ENCODE measurements around the gene SLC6A6.

SLC6A6 gene

GRCh38 chr3:14463330-14464140 is 61.1 kb downstream of the SLC6A6 start:
- Histone ChIP-seq H3K4me1 (ENCODE audit: control insufficient read depth in 5 of 5, insufficient read depth in 5 of 5, low read length in 5 of 5) (peaks cover 6 to 22% (median 20%) of the 10 kb centered on the region in 5 donors), H3K36me3 (ENCODE audit: control insufficient read depth in 5 of 5, insufficient read depth in 5 of 5, low read length in 5 of 5) (peaks cover 0 to 62% (median 29%) of the 10 kb centered on the region in 5 donors), H3K27me3 (ENCODE audit: control insufficient read depth in 5 of 5, insufficient read depth in 4 of 5, low read length in 5 of 5) (peaks cover 0 to 1% (median 0%) of the 10 kb centered on the region in 5 donors), H3K9ac (ENCODE audit: low read length in 5 of 5) (no peak overlapping the region), H3K4me3 (ENCODE audit: low read depth in 1 of 5, low read length in 5 of 5) (no peak overlapping the region), H3K27ac (ENCODE audit: low read depth, low read length) (no peak overlapping the region), H3K9me3 (ENCODE audit: control insufficient read depth in 5 of 5, low read length in 5 of 5) (no peaks in the 10 kb centered on the region)

- Histone ChIP-seq H3K27me3 (ENCODE audit: control insufficient read depth in 5 of 5, insufficient read depth in 4 of 5, low read length in 5 of 5) (peaks cover 0 to 5% (median 0%) of the 10 kb centered on the region in 5 donors), H3K36me3 (ENCODE audit: control insufficient read depth in 5 of 5, insufficient read depth in 5 of 5, low read length in 5 of 5) (peaks cover 0 to 64% (median 33%) of the 10 kb centered on the region in 5 donors), H3K4me1 (ENCODE audit: control insufficient read depth in 5 of 5, insufficient read depth in 5 of 5, low read length in 5 of 5) (peaks cover 6 to 22% (median 20%) of the 10 kb centered on the region in 5 donors), H3K9me3 (ENCODE audit: control insufficient read depth in 5 of 5, low read length in 5 of 5) (no peaks in the 10 kb centered on the region), H3K4me3 (ENCODE audit: low read depth in 1 of 5, low read length in 5 of 5) (no peak overlapping the region), H3K27ac (ENCODE audit: low read depth, low read length) (no peak overlapping the region), H3K9ac (ENCODE audit: low read length in 5 of 5) (no peak overlapping the region)
Observed at GRCh38 chr3:14464141-14464465, 61.7 kb downstream of the SLC6A6 start.

GRCh38 chr3:14464521-14464920 is 62.1 kb downstream of the SLC6A6 start:
- Histone ChIP-seq H3K36me3 (ENCODE audit: control insufficient read depth in 5 of 5, insufficient read depth in 5 of 5, low read length in 5 of 5) (peaks cover 0 to 65% (median 33%) of the 10 kb centered on the region in 5 donors), H3K27ac (ENCODE audit: low read depth, low read length) (no peak overlapping the region), H3K27me3 (ENCODE audit: control insufficient read depth in 5 of 5, insufficient read depth in 4 of 5, low read length in 5 of 5) (peaks cover 0 to 5% (median 0%) of the 10 kb centered on the region in 5 donors)

GRCh38 chr3:14465425-14465824 is 63.0 kb downstream of the SLC6A6 start:
- Histone ChIP-seq H3K36me3 (ENCODE audit: control insufficient read depth in 5 of 5, insufficient read depth in 5 of 5, low read length in 5 of 5) (peaks cover 0 to 70% (median 33%) of the 10 kb centered on the region in 5 donors), H3K4me1 (ENCODE audit: control insufficient read depth in 5 of 5, insufficient read depth in 5 of 5, low read length in 5 of 5) (peaks cover 3 to 17% (median 16%) of the 10 kb centered on the region in 5 donors), H3K27me3 (ENCODE audit: control insufficient read depth in 5 of 5, insufficient read depth in 4 of 5, low read length in 5 of 5) (peaks cover 0 to 5% (median 0%) of the 10 kb centered on the region in 5 donors), H3K9ac (ENCODE audit: low read length in 5 of 5) (no peak overlapping the region), H3K4me3 (ENCODE audit: low read depth in 1 of 5, low read length in 5 of 5) (no peak overlapping the region), H3K9me3 (ENCODE audit: control insufficient read depth in 5 of 5, low read length in 5 of 5) (no peaks in the 10 kb centered on the region), H3K27ac (ENCODE audit: low read depth, low read length) (no peak overlapping the region)

More at GRCh38 chr3:14464521-14464920, 62.1 kb downstream of the SLC6A6 start:
- no peak overlapping the region for H3K4me3 ChIP-seq (ENCODE audit: low read depth in 1 of 5, low read length in 5 of 5)
- H3K9ac ChIP-seq (ENCODE audit: low read length in 5 of 5): no peak overlapping the region
- no peaks in the 10 kb centered on the region for H3K9me3 ChIP-seq (ENCODE audit: control insufficient read depth in 5 of 5, low read length in 5 of 5)
- peaks cover 6 to 22% (median 20%) of the 10 kb centered on the region in 5 donors for H3K4me1 ChIP-seq (ENCODE audit: control insufficient read depth in 5 of 5, insufficient read depth in 5 of 5, low read length in 5 of 5)

DNA sequence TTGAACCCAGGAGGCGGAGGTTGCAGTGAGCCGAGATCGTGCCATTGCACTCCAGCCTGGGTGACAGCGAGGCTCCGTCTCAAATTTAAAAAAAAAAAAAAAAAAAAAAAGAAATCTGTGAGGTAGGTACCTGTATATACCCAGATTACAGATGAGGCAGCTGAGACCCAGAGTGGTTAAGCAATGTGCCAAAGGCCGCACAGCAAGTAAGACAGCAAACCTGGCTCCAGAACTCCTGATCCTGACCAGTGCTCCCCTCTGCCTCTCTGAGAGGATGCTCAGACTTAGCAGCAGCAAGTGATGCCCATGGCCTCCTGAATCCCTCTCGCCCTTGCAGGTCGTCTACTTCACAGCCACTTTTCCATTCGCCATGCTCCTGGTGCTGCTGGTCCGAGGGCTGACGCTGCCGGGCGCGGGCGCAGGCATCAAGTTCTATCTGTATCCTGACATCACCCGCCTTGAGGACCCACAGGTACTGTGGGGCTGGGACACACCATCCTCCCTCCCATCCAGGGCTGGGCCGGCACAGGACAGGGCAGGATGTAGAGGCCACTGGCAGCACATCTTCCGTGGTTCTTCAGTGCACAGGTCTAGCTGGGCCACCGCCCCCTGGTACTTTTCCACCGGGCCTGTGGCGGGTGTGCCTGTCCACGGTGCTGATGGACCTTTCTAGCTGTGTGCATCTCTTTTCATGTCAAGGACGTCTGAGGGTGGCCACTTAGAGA is 63.9 kb downstream of the SLC6A6 start:
- Histone ChIP-seq H3K4me3 (ENCODE audit: low read depth in 1 of 5, low read length in 5 of 5) (no peak overlapping the region), H3K9me3 (ENCODE audit: control insufficient read depth in 5 of 5, low read length in 5 of 5) (no peaks in the 10 kb centered on the region), H3K9ac (ENCODE audit: low read length in 5 of 5) (no peak overlapping the region), H3K27me3 (ENCODE audit: control insufficient read depth in 5 of 5, insufficient read depth in 4 of 5, low read length in 5 of 5) (peaks cover 0 to 5% (median 0%) of the 10 kb centered on the region in 5 donors), H3K36me3 (ENCODE audit: control insufficient read depth in 5 of 5, insufficient read depth in 5 of 5, low read length in 5 of 5) (peaks cover 0 to 73% (median 35%) of the 10 kb centered on the region in 5 donors), H3K27ac (ENCODE audit: low read depth, low read length) (no peak overlapping the region), H3K4me1 (ENCODE audit: control insufficient read depth in 5 of 5, insufficient read depth in 5 of 5, low read length in 5 of 5) (peaks cover 0 to 8% (median 7%) of the 10 kb centered on the region in 5 donors)

GRCh38 chr3:14467814-14468620 is 65.6 kb downstream of the SLC6A6 start:
- H3K36me3 ChIP-seq (ENCODE audit: control insufficient read depth in 5 of 5, insufficient read depth in 5 of 5, low read length in 5 of 5): peaks cover 0 to 84% (median 49%) of the 10 kb centered on the region in 5 donors
- H3K4me3 ChIP-seq (ENCODE audit: low read depth in 1 of 5, low read length in 5 of 5): no peak overlapping the region
- no peak overlapping the region for H3K27ac ChIP-seq (ENCODE audit: low read depth, low read length)
- H3K9me3 ChIP-seq (ENCODE audit: control insufficient read depth in 5 of 5, low read length in 5 of 5): no peaks in the 10 kb centered on the region
- no peaks in the 10 kb centered on the region for H3K4me1 ChIP-seq (ENCODE audit: control insufficient read depth in 5 of 5, insufficient read depth in 5 of 5, low read length in 5 of 5)
- H3K9ac ChIP-seq (ENCODE audit: low read length in 5 of 5): no peak overlapping the region
- H3K27me3 ChIP-seq (ENCODE audit: control insufficient read depth in 5 of 5, insufficient read depth in 4 of 5, low read length in 5 of 5): peaks cover 0 to 5% (median 0%) of the 10 kb centered on the region in 5 donors

GRCh38 chr3:14468621-14468981 is 66.2 kb downstream of the SLC6A6 start:
- Histone ChIP-seq H3K9me3 (ENCODE audit: control insufficient read depth in 5 of 5, low read length in 5 of 5) (no peaks in the 10 kb centered on the region), H3K27me3 (ENCODE audit: control insufficient read depth in 5 of 5, insufficient read depth in 4 of 5, low read length in 5 of 5) (peaks cover 0 to 5% (median 0%) of the 10 kb centered on the region in 5 donors), H3K9ac (ENCODE audit: low read length in 5 of 5) (no peak overlapping the region), H3K36me3 (ENCODE audit: control insufficient read depth in 5 of 5, insufficient read depth in 5 of 5, low read length in 5 of 5) (peaks cover 0 to 83% (median 46%) of the 10 kb centered on the region in 5 donors), H3K27ac (ENCODE audit: low read depth, low read length) (no peak overlapping the region), H3K4me3 (ENCODE audit: low read depth in 1 of 5, low read length in 5 of 5) (no peak overlapping the region), H3K4me1 (ENCODE audit: control insufficient read depth in 5 of 5, insufficient read depth in 5 of 5, low read length in 5 of 5) (no peaks in the 10 kb centered on the region)

GRCh38 chr3:14470461-14470860 is 68.1 kb downstream of the SLC6A6 start:
- Histone ChIP-seq H3K27ac (ENCODE audit: low read depth, low read length) (no peak overlapping the region), H3K9ac (ENCODE audit: low read length in 5 of 5) (no peak overlapping the region), H3K4me3 (ENCODE audit: low read depth in 1 of 5, low read length in 5 of 5) (no peak overlapping the region), H3K36me3 (ENCODE audit: control insufficient read depth in 5 of 5, insufficient read depth in 5 of 5, low read length in 5 of 5) (peaks cover 0 to 82% (median 41%) of the 10 kb centered on the region in 5 donors), H3K27me3 (ENCODE audit: control insufficient read depth in 5 of 5, insufficient read depth in 4 of 5, low read length in 5 of 5) (peaks cover 0 to 5% (median 0%) of the 10 kb centered on the region in 5 donors), H3K9me3 (ENCODE audit: control insufficient read depth in 5 of 5, low read length in 5 of 5) (no peaks in the 10 kb centered on the region), H3K4me1 (ENCODE audit: control insufficient read depth in 5 of 5, insufficient read depth in 5 of 5, low read length in 5 of 5) (no peaks in the 10 kb centered on the region)

GRCh38 chr3:14471016-14471415 is 68.6 kb downstream of the SLC6A6 start:
- Histone ChIP-seq H3K36me3 (ENCODE audit: control insufficient read depth in 5 of 5, insufficient read depth in 5 of 5, low read length in 5 of 5) (peaks cover 0 to 80% (median 39%) of the 10 kb centered on the region in 5 donors), H3K27me3 (ENCODE audit: control insufficient read depth in 5 of 5, insufficient read depth in 4 of 5, low read length in 5 of 5) (peaks cover 0 to 5% (median 0%) of the 10 kb centered on the region in 5 donors), H3K27ac (ENCODE audit: low read depth, low read length) (no peak overlapping the region), H3K4me1 (ENCODE audit: control insufficient read depth in 5 of 5, insufficient read depth in 5 of 5, low read length in 5 of 5) (no peaks in the 10 kb centered on the region), H3K9me3 (ENCODE audit: control insufficient read depth in 5 of 5, low read length in 5 of 5) (no peaks in the 10 kb centered on the region), H3K4me3 (ENCODE audit: low read depth in 1 of 5, low read length in 5 of 5) (no peak overlapping the region), H3K9ac (ENCODE audit: low read length in 5 of 5) (no peak overlapping the region)

Data from subcutaneous abdominal adipose tissue (tissue), 5 donors.